OCI-LY1 (cell line): ENCODE measurements around the gene DMKN.
A peak's percentile ranks its signal among the peaks of the same experiment; 100 is the strongest.

Source experiments
- H2AFZ ChIP-seq: fragments of 200-600 bp; sonication (generic), shearing (Covaris generic); 2 replicates; pipeline ENCODE4 v1.6.0; 2014; ENCODE audit warnings: antibody characterized with exemption, mild to moderate bottlenecking, low read length
- H3F3A ChIP-seq: fragments of 200-600 bp; sonication (generic), shearing (Covaris generic); 2 replicates; pipeline ENCODE4 v1.6.0; 2014; ENCODE audit warnings: mild to moderate bottlenecking, antibody characterized with exemption, low read length, moderate library complexity; ENCODE audit not compliant: insufficient read depth
- H3K27ac ChIP-seq: fragments of 200-600 bp; sonication (generic); 2 replicates; pipeline ENCODE4 v1.5.1; 2014; ENCODE audit warnings: low read length, mixed run types, mild to moderate bottlenecking, low read depth; ENCODE audit not compliant: poor library complexity, severe bottlenecking
- H3K27me3 ChIP-seq: fragments of 200-600 bp; sonication (generic); 2 replicates; pipeline ENCODE4 v1.6.0; 2014; ENCODE audit warnings: antibody characterized with exemption, mild to moderate bottlenecking, low read length, moderate library complexity; ENCODE audit not compliant: insufficient read depth
- H3K36me3 ChIP-seq: fragments of 200-600 bp; sonication (generic); 2 replicates; pipeline ENCODE4 v1.6.1; 2014; ENCODE audit warnings: mild to moderate bottlenecking, antibody characterized with exemption, low read length, moderate library complexity, mixed read lengths; ENCODE audit not compliant: insufficient read depth
- H3K4me1 ChIP-seq: fragments of 200-600 bp; sonication (generic); 2 replicates; pipeline ENCODE4 v1.5.1; 2014; ENCODE audit warnings: mild to moderate bottlenecking, low read length, moderate library complexity; ENCODE audit not compliant: insufficient read depth, severe bottlenecking
- H3K4me2 ChIP-seq: fragments of 200-600 bp; sonication (generic), shearing (Covaris generic); 2 replicates; pipeline ENCODE4 v1.6.1; 2014; ENCODE audit warnings: low read length
- H3K4me3 ChIP-seq: fragments of 200-600 bp; sonication (generic); 2 replicates; pipeline ENCODE4 v1.5.1; 2014; ENCODE audit warnings: low read length, low read depth, mild to moderate bottlenecking, mixed read lengths; ENCODE audit not compliant: poor library complexity, severe bottlenecking
- H3K79me2 ChIP-seq: fragments of 200-600 bp; shearing (Covaris generic); 2 replicates; pipeline ENCODE4 v1.6.1; 2016; ENCODE audit warnings: mixed run types, low read length, mixed read lengths; ENCODE audit not compliant: insufficient read depth
- H3K9ac ChIP-seq: fragments of 200-600 bp; sonication (generic), shearing (Covaris generic); 2 replicates; pipeline ENCODE4 v1.6.1; 2014; ENCODE audit warnings: mild to moderate bottlenecking, low read length, mixed read lengths
- H3K9me2 ChIP-seq: fragments of 200-600 bp; sonication (generic), shearing (Covaris generic); 2 replicates; pipeline ENCODE4 v1.6.1; 2014; ENCODE audit warnings: low read depth, mild to moderate bottlenecking, low read length, mixed read lengths
- H3K9me3 ChIP-seq: fragments of 200-600 bp; shearing (Covaris generic); 2 replicates; pipeline ENCODE4 v1.6.1; 2014; ENCODE audit warnings: low read length, mixed read lengths
- H4K20me1 ChIP-seq: fragments of 200-600 bp; sonication (generic), shearing (Covaris generic); 2 replicates; pipeline ENCODE4 v1.6.0; 2016; ENCODE audit warnings: mild to moderate bottlenecking, low read length; ENCODE audit not compliant: insufficient read depth
- CTCF ChIP-seq: fragments of 200-600 bp; sonication (generic), shearing (Covaris generic); IDR thresholded peaks from 2 replicates; pipeline ENCODE4 v1.5.1; 2017; ENCODE audit warnings: mild to moderate bottlenecking, antibody characterized with exemption, low read length, moderate library complexity, mixed read lengths
- EZH2 ChIP-seq: fragments of 200-600 bp; sonication (generic), shearing (Covaris generic); IDR thresholded peaks from 2 replicates; pipeline ENCODE4 v1.8.0; 2017; ENCODE audit warnings: borderline replicate concordance, mixed run types, mild to moderate bottlenecking, antibody characterized with exemption, low read length, moderate library complexity, mixed read lengths

Gene DMKN

GRCh38 chr19:35510626-35510964 is 2.9 kb downstream of the DMKN start:
- H3K79me2 ChIP-seq = no peaks in the 10 kb centered on the region
- H3K4me3 ChIP-seq = no peak overlapping the region
- H3K27ac ChIP-seq = no peak overlapping the region
- no peaks in the 10 kb centered on the region for H3K4me1 ChIP-seq
- H3K27me3 ChIP-seq = peaks cover 7% of the 10 kb centered on the region; the same call in 1 of the 2 replicates
- no peak overlapping the region for H3K9ac ChIP-seq
- no peaks in the 10 kb centered on the region for H3F3A ChIP-seq
- H3K9me2 ChIP-seq = no peaks in the 10 kb centered on the region
- H3K4me2 ChIP-seq = no peak overlapping the region
- no peaks in the 10 kb centered on the region for H4K20me1 ChIP-seq
- TF ChIP-seq EZH2 = no peak
- H2AFZ ChIP-seq = no peak overlapping the region
- H3K36me3 ChIP-seq = no peaks in the 10 kb centered on the region
- no peaks in the 10 kb centered on the region for H3K9me3 ChIP-seq

GRCh38 chr19:35509861-35510625 is 3.4 kb downstream of the DMKN start:
- Histone ChIP-seq H2AFZ (no peak overlapping the region), H3K79me2 (no peaks in the 10 kb centered on the region), H3K9me2 (no peaks in the 10 kb centered on the region), H3K4me1 (no peaks in the 10 kb centered on the region), H3K27me3 (peaks cover 7% of the 10 kb centered on the region; the same call in 1 of the 2 replicates), H3K9me3 (no peaks in the 10 kb centered on the region), H3K4me3 (no peak overlapping the region), H3K9ac (no peak overlapping the region), H4K20me1 (no peaks in the 10 kb centered on the region), H3K36me3 (no peaks in the 10 kb centered on the region), H3F3A (no peaks in the 10 kb centered on the region), H3K27ac (no peak overlapping the region), H3K4me2 (no peak overlapping the region)
- TF ChIP-seq EZH2 (no peak), CTCF (peak; percentile 90)

- H3K27me3 ChIP-seq = peaks cover 7% of the 10 kb centered on the region; the same call in 1 of the 2 replicates
- no peaks in the 10 kb centered on the region for H3K9me3 ChIP-seq
- H3K79me2 ChIP-seq = no peaks in the 10 kb centered on the region
- H3F3A ChIP-seq = no peaks in the 10 kb centered on the region
- H3K4me1 ChIP-seq = no peaks in the 10 kb centered on the region
- H3K36me3 ChIP-seq = no peaks in the 10 kb centered on the region
- TF ChIP-seq CTCF (no peak), EZH2 (no peak)
- no peaks in the 10 kb centered on the region for H3K9me2 ChIP-seq
- no peak overlapping the region for H3K4me3 ChIP-seq
- no peaks in the 10 kb centered on the region for H4K20me1 ChIP-seq
- no peak overlapping the region for H3K27ac ChIP-seq
- H3K4me2 ChIP-seq = no peak overlapping the region
- H3K9ac ChIP-seq = no peak overlapping the region
- no peak overlapping the region for H2AFZ ChIP-seq
Measured at GRCh38 chr19:35509018-35509652, 4.3 kb downstream of the DMKN start.
